HG03575 (cell line): ENCODE results near the gene SDR42E2.
"Not testable (repeated sequence)": the region's sequence is repeated elsewhere in the genome, so short reads cannot be mapped to it uniquely, and the experiment has no call there.

Experiments used
- ATAC-seq: cut with Tn5 transposase; IDR thresholded peaks from one replicate; pipeline ENCODE4 v1.9.1; 2021; ENCODE audit not compliant: unreplicated experiment, insufficient number of reproducible peaks, low FRiP score; ENCODE audit errors: extremely low read depth

Gene SDR42E2

GRCh38 chr16:22189473-22190080 lies 27.3 kb downstream of the SDR42E2 start:
- ATAC-seq, result no peak

- ATAC-seq, result peak; percentile 29
Observed at GRCh38 chr16:22190081-22190775, 27.9 kb downstream of the SDR42E2 start.

- peak; percentile 3 for ATAC-seq
Observed at GRCh38 chr16:22190776-22191531, 28.6 kb downstream of the SDR42E2 start.

- ATAC-seq, result no peak
Observed at GRCh38 chr16:22191532-22192260, 29.4 kb downstream of the SDR42E2 start.

GRCh38 chr16:22192261-22193062 lies 30.2 kb downstream of the SDR42E2 start:
- no peak for ATAC-seq

DNA sequence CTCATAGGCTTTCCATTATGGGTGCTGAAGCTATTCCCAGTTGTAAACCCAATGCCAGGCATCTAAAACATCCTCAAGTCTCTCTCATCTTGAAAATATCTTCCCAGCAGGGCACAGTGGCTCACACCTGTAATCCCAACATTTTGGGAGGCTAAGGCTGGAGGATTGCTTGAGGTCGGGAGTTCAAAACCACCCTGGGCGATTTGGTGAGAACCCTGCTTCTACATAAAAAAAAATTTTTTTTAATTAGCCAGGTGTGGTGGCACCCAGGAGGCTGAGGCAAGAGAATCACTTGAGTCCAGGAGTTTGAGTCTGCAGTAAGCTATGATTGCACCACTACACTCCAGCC lies 30.7 kb downstream of the SDR42E2 start:
- no peak for ATAC-seq

DNA sequence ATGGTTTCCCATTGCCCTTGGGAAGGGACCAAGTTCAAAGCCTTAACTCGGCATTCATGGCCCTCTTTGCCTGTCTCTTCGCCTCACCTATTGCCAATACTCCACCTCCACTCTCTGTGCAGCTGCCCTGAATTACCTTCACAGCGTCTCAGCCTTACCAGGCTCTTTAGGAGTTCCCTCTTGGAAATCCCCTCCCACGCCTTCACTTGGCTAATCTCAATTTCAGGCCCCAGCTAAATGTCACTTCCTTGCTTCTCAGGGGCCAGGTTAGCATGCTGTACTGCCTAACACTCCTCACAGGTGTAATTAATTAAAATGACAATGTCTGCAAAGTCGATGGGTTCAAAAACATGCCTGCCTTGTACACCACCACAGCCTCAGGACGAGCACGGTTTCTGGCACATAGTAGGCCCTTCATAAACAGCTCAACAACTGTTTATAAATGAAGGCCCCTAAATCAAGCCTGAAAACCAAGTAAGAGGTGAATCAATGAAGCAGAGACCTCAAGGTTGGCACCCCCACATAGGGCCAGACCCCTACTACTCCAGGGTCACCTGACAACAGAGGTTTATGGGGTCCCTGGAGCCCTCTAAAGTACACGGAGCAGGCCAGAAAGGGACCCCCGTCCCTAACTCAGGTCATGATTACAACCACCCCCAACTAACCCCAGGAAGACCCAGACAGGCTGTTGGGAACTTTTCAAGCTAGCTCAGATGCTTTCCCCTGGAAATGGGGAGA lies 32.6 kb downstream of the SDR42E2 start:
- no peak for ATAC-seq

GRCh38 chr16:22195445-22195694 lies 33.1 kb downstream of the SDR42E2 start:
- ATAC-seq, result no peak

DNA sequence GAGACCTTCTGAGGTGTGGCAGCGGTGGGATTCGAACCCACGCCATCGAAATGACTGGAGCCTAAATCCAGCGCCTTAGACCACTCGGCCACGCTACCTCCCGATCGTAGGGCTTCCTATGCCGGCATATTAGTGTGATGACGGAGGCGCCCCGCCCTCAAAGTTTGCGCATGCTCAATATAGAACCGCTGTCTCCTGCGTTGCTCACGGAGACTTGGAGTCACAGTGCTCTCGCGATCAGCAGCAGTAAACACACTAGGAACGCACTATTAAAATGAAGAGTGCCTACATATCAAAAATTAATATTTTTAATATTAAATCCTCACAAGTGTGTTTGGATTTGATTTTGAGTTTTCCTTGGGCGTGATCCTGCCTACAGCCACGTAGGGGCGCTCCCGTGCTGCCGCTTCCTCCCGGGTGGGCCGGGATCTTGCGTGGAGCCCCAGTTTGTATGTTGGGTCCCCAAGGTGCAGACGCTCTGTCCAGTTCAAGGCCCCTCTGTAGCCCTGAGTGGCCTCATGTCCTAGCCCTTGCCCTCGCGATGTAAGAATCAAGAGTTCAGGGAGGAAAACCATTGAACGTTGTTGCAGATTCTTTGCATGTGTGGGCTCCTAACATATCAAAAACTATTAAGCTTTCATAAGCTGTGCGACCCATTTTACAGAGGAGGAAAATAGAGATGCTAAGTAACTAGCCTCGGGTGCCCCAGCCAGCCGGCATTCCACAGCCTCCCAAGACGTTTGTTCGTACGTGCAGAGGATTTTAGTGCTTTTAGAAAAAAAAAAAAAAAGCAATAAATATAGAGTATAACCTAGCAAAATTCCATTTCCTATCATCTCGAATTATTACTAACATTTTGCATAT lies 33.6 kb downstream of the SDR42E2 start:
- ATAC-seq, result no peak

DNA sequence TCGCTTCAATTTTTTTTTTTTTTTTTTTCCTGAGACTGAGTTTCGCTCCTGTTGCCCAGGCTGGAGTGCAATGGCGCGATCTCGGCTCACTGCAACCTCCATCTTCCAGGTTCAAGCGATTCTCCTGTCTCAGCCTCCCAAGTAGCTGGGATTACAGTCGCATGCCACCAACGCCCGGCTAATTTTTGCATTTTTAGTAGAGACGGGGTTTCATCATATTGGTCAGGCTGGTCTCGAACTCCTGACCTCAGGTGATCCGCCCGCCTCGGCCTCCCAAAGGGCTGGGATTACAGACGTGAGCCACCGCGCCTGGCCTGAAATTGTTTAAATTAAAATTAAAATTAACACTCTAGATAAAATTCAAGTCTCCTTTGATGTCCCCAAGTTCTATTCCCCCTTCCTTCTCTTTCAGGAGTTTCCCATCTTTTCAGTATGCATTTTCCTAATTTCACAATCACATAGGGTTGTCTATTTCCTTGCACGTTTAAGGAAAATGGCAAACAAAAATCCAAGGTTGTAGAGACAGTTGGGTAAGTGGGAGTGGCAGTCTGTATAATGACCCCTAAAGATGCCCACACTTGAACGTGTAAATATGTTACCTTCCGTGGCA lies 34.4 kb downstream of the SDR42E2 start:
- ATAC-seq, result not testable (repeated sequence)

DNA sequence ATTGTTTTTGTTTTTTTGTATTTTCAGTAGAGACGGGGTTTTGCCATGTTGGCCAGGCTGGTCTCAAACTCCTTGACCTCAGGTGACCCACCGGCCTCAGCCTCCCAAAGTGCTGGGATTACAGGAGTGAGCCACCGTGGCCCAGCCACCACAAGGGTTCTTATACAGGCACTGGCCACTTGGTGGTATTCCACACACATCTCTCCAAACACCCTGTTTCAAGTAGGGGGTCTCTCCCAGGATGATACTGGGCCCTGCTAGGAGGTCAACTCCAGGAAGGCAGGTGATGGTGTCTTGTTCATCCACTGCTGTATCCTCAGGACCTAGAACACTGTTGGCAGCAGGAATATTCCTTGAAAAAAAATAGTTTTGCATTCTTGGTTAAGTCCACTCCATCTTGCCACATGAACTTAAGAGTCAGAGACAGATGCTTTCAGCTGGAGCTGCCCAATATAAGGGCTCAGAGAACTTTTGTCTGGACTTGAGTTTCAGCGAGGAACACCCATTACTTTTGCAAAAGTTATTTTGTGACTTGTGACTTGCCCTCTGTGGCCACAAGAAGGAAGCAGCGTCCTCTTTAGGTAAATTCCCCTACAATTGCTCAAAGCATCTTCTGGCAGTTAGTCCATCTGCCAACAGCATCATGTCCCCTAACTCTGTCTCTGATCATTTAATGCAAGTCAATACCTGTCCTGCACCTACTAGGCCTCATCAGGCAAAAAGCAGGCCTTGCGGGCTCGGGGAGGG lies 36.4 kb downstream of the SDR42E2 start:
- ATAC-seq, result no peak

DNA sequence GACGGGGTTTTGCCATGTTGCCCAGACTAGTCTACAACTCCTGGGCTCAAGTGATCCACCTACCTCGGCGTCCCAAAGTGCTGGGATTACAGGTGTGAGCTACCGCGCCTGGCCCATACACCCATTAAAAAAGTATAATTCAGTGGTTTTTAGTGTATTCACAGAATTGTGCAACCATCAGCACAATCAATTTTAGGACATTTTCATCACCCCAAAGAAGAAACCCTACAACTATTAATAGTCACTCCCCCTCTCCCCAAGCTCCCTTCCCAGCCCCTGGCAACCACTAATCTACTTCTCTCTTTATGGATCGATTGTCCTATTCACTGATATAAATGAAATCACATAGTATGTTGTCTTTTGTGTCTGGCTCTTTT lies 39.9 kb downstream of the SDR42E2 start:
- ATAC-seq, result no peak

GRCh38 chr16:22203091-22203490 lies 40.8 kb downstream of the SDR42E2 start:
- no peak for ATAC-seq

DNA sequence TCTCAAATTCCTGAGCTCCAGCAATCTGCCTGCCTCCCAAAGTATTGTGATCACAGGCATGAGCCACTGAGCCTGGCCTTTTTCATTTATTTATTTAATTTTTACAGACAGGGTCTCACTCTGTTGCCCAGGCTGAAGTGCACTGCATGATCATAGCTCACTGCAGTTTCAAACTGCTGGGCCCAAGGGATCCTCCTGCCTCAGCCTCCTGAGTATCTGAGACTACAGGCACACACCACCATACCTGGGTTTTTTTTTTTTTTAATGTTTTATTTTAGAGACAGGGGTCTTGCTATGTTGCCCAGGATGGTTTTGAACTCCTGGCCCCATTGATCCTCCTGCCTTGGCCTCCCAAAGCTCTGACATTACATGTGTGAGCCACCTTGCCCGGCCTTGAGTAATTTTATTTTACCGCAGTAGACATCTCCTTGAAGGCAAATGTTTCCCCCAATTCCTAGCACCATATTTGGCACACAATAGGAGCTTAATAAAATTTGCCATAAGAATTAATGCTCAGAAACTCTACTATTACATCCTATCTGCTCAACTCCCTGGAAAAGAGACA lies 41.9 kb downstream of the SDR42E2 start:
- no peak for ATAC-seq

DNA sequence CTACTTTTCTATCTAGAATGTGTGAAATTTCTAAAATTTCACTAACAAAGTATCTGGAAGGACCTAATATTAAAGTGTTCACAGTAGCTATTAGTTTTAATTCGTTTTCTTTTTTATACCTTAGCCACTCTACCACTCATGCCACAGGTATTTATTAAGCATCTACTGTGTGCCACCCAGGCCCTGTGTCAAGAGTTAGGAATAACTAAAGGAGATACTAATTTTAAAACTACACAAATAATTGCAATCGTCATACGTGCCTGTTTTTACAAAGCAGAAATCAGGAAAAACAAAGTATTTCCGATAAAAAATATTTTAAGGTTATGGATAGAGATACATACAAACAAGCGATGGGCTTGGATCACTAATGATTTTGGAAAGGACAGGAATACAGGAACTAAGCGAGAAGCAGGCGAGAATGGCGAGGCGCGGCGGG lies 43.3 kb downstream of the SDR42E2 start:
- no peak for ATAC-seq
